ENCODE data around the gene TBXA2R. TPM values are rescaled to one million over a fixed set of nuclear protein-coding genes. Genes with fewer than 3 reads are reported as not detected.
"Not testable (repeated sequence)": the region's sequence is repeated elsewhere in the genome, so short reads cannot be mapped to it uniquely, and the experiment has no call there.

The TBXA2R gene
- total RNA-seq, 1 donor from 2014 or later = 4.9 TPM

- Histone ChIP-seq H3K9me3 (no peaks in the 10 kb centered on the region), H3K4me1 (peaks cover 10% of the 10 kb centered on the region), H3K4me3 (no peak overlapping the region), H3K27ac (no peak overlapping the region), H3K27me3 (ENCODE audit: low read depth) (peaks cover 25% of the 10 kb centered on the region), H3K36me3 (no peaks in the 10 kb centered on the region)
- intact Hi-C loops (cut with DNase I) = no loop called here
- peak; percentile 20 to 24 for ATAC-seq
- TF ChIP-seq, protein P1, sequence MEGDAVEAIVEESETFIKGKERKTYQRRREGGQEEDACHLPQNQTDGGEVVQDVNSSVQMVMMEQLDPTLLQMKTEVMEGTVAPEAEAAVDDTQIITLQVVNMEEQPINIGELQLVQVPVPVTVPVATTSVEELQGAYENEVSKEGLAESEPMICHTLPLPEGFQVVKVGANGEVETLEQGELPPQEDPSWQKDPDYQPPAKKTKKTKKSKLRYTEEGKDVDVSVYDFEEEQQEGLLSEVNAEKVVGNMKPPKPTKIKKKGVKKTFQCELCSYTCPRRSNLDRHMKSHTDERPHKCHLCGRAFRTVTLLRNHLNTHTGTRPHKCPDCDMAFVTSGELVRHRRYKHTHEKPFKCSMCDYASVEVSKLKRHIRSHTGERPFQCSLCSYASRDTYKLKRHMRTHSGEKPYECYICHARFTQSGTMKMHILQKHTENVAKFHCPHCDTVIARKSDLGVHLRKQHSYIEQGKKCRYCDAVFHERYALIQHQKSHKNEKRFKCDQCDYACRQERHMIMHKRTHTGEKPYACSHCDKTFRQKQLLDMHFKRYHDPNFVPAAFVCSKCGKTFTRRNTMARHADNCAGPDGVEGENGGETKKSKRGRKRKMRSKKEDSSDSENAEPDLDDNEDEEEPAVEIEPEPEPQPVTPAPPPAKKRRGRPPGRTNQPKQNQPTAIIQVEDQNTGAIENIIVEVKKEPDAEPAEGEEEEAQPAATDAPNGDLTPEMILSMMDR (IDR thresholded peaks at IDR 0.05) = no peak
- no peak for DNase-seq
These were observed 19.8 kb downstream of the TBXA2R start for GRCh38 chr19:3586707-3587346.

DNA sequence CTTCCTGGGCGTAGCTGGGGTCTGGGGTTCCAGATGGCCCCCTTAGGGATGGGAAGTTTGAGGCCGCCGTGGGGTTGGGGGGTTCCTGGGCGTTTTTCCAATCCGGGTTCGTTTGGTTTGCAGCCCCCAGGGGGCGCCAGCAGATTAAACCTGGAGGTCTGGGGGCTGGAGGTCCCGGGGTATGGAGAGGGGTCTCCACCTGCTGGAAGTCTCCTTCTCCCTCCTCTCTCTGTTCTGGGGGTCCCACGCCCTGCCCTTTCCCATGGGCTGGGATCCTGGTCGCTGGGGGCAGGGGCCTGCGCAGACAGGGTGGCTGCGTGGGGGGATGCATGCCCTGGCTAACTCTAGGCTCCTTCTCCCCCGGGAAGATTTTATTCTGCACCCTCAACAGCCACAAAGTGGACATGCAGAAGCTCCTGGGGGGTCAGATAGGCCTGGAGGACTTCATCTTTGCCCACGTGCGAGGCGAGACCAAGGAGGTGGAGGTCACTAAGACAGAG lies 20.5 kb downstream of the TBXA2R start:
- H3K4me3 ChIP-seq = peak overlapping the region; percentile 54
- H3K27ac ChIP-seq = no peak overlapping the region
- ATAC-seq = peak; percentile 11 to 26
- no peak for DNase-seq
- peaks cover 25% of the 10 kb centered on the region for H3K27me3 ChIP-seq (ENCODE audit: low read depth)
- no peaks in the 10 kb centered on the region for H3K36me3 ChIP-seq
- TF ChIP-seq, protein P1 (IDR thresholded peaks at IDR 0.05) = peak; percentile 64
- intact Hi-C loops (cut with DNase I) = no loop called here
- H3K9me3 ChIP-seq = no peaks in the 10 kb centered on the region
- H3K4me1 ChIP-seq = peaks cover 10% of the 10 kb centered on the region

DNA sequence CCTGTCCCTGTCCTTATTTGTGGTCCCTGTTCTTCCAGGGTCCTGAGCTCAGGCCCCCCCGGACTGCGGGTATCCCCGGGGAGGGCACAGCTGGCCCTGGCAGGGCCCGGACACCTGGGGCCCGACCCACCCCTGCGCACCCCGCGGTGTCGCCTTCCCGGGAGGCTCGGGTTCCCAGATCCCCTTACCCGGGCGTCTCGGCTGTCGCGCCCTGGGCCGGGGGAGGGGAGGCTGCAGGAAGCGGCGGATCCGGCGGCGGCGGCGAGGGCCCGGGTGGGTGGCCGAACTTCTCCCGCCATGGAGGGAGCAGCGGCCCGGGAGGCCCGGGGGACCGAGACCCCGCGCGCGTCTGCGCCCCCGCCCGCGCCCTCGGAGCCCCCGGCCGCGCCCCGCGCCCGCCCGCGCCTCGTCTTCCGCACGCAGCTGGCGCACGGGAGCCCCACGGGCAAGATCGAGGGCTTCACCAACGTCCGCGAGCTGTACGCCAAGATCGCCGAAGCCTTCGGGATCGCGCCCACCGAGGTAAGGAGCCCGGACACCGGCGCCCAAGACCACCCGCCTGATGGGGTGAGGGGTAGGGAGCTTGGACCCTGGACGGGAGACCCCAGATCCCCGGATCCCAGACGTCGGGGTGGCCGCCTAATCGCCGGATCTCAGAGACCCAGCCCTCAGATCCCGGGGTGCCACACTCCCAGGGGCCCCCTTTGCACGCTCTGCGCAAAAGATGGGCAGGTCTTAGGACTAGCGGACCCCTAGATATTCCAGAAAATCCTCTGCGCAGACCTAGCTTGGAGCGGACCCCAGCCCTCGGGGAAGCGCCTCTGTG lies 21.2 kb downstream of the TBXA2R start, which contains the start of gene GIPC3:
TSS of gene GIPC3 (plus strand) at position 178 of the 826 bp plus-strand sequence. CDS start at position 298, 120 bp downstream.
- DNase-seq (no peak), ATAC-seq (peak in 1 of 2 donors; percentile 5)
- H3K27ac ChIP-seq = no peak within 1 kb of the TSS
- peak within 1 kb of the TSS; percentile 54 for H3K4me3 ChIP-seq
- H3K4me1 ChIP-seq = peaks cover 10% of the 10 kb centered on the region
- no peaks in the 10 kb centered on the region for H3K9me3 ChIP-seq
- TF ChIP-seq, protein P1 (IDR thresholded peaks at IDR 0.05) = no peak
- peaks cover 25% of the 10 kb centered on the region for H3K27me3 ChIP-seq (ENCODE audit: low read depth)
- H3K36me3 ChIP-seq = no peaks in the 10 kb centered on the region
- intact Hi-C loops (cut with DNase I) = no loop called here

GRCh38 chr19:3584036-3584802 lies 22.5 kb downstream of the TBXA2R start:
- ATAC-seq; H3K4me3 ChIP-seq; DNase-seq; H3K9me3 ChIP-seq; H3K27ac ChIP-seq; H3K36me3 ChIP-seq; intact Hi-C loops (cut with DNase I); H3K4me1 ChIP-seq: not testable (repeated sequence)
- peaks cover 25% of the 10 kb centered on the region for H3K27me3 ChIP-seq (ENCODE audit: low read depth)

GRCh38 chr19:3581792-3582191 lies 24.9 kb downstream of the TBXA2R start:
- H3K27ac ChIP-seq; intact Hi-C loops (cut with DNase I); H3K4me3 ChIP-seq; H3K36me3 ChIP-seq; ATAC-seq; H3K9me3 ChIP-seq; DNase-seq: not testable (repeated sequence)
- Histone ChIP-seq H3K4me1 (peaks cover 11% of the 10 kb centered on the region), H3K27me3 (ENCODE audit: low read depth) (peaks cover 25% of the 10 kb centered on the region)

Data from lower lobe of right lung (tissue), 2 donors.